ENCODE data around the gene DACH1.

DACH1 gene

GRCh38 chr13:71617265-71617664 is 249.7 kb downstream of the DACH1 start:
- Histone ChIP-seq H3K23ac (ENCODE audit: low read length) (no peak overlapping the region), H2BK5ac (ENCODE audit: low read depth, low read length, poor library complexity) (no peak overlapping the region), H2AFZ (ENCODE audit: insufficient read depth, low read length, poor library complexity) (no peak overlapping the region), H3K14ac (ENCODE audit: low read length) (no peak overlapping the region), H3K4me3 (ENCODE audit: low read depth, low read length) (no peak overlapping the region), H3K36me3 (ENCODE audit: control insufficient read depth in 1 of 2, insufficient read depth in 2 of 2, low read length in 2 of 2) (no peaks in the 10 kb centered on the region), H4K8ac (ENCODE audit: low read depth, low read length) (no peak overlapping the region), H3K4me2 (ENCODE audit: low read length) (no peak overlapping the region), H4K91ac (ENCODE audit: low read depth, low read length) (no peak overlapping the region), H3K9me3 (ENCODE audit: insufficient read depth, low read depth, low read length) (no peaks in the 10 kb centered on the region), H3K4me1 (ENCODE audit: control insufficient read depth in 1 of 2, insufficient read depth in 2 of 2, low read length in 2 of 2) (no peaks in the 10 kb centered on the region), H2AK5ac (ENCODE audit: low read length) (no peak overlapping the region), H2BK12ac (ENCODE audit: low read length) (no peak overlapping the region), H2BK120ac (ENCODE audit: insufficient read depth, low read length, poor library complexity) (no peak overlapping the region), H3K9ac (ENCODE audit: low read length) (no peak overlapping the region), H4K12ac (ENCODE audit: low read depth, low read length) (no peak overlapping the region), H3K4ac (ENCODE audit: low read depth, low read length) (no peak overlapping the region), H3K27ac (ENCODE audit: low read depth, low read length) (no peak overlapping the region), H3K79me2 (ENCODE audit: control insufficient read depth, insufficient read depth, low read length, poor library complexity) (no peaks in the 10 kb centered on the region), H3K27me3 (ENCODE audit: insufficient read depth, low read length) (no peaks in the 10 kb centered on the region), H3K79me1 (ENCODE audit: low read length) (no peaks in the 10 kb centered on the region), H3K18ac (ENCODE audit: low read length) (no peak overlapping the region)
- no peak for DNase-seq
- no CpG with 5 or more reads among the region's 1 CpG for WGBS (ENCODE audit: extremely low coverage, insufficient coverage, insufficient read length)

DNA sequence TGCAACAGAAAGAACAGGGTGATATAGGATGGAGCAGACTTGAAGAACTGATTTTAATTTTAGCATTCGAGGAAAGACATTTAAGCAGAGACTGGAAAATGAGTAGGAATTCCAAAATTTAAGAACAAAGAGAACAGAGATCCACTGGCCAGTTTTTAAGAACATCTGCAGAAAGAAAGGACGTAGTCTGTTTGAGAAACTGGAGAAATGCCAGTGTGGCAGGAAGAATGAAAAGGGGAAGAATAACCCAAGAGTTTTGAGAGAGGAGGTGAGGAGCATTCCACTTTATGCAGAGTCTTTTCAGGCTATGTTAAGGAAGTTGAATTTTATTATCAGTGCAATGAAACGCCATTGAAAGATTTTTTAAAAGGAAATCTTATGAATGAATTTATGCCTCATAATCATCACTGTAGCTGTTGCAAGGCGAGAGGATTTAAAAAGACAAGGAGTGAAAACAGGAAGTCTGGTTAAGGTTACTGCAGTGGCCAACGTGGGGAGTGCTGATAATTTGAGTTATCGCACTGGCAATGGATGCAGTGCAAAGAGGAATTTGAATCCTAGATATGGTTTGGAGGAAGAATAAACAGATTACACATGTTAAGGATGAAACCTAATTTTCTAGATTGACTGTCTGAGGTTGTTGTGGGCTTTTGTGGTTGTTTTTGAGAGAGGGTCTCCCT is 253.8 kb downstream of the DACH1 start:
- Histone ChIP-seq H4K8ac (ENCODE audit: low read depth, low read length) (no peak overlapping the region), H2BK5ac (ENCODE audit: low read depth, low read length, poor library complexity) (no peak overlapping the region), H3K4me2 (ENCODE audit: low read length) (no peak overlapping the region), H2BK12ac (ENCODE audit: low read length) (no peak overlapping the region), H3K18ac (ENCODE audit: low read length) (no peak overlapping the region), H3K27ac (ENCODE audit: low read depth, low read length) (no peak overlapping the region), H3K9me3 (ENCODE audit: insufficient read depth, low read depth, low read length) (no peaks in the 10 kb centered on the region), H2AK5ac (ENCODE audit: low read length) (no peak overlapping the region), H3K36me3 (ENCODE audit: control insufficient read depth in 1 of 2, insufficient read depth in 2 of 2, low read length in 2 of 2) (no peaks in the 10 kb centered on the region), H2BK120ac (ENCODE audit: insufficient read depth, low read length, poor library complexity) (no peak overlapping the region), H4K91ac (ENCODE audit: low read depth, low read length) (no peak overlapping the region), H3K14ac (ENCODE audit: low read length) (no peak overlapping the region), H3K79me1 (ENCODE audit: low read length) (no peaks in the 10 kb centered on the region), H3K4ac (ENCODE audit: low read depth, low read length) (no peak overlapping the region), H3K79me2 (ENCODE audit: control insufficient read depth, insufficient read depth, low read length, poor library complexity) (no peaks in the 10 kb centered on the region), H3K23ac (ENCODE audit: low read length) (no peak overlapping the region), H4K12ac (ENCODE audit: low read depth, low read length) (no peak overlapping the region), H3K27me3 (ENCODE audit: insufficient read depth, low read length) (no peaks in the 10 kb centered on the region), H3K4me1 (ENCODE audit: control insufficient read depth in 1 of 2, insufficient read depth in 2 of 2, low read length in 2 of 2) (no peaks in the 10 kb centered on the region), H3K9ac (ENCODE audit: low read length) (no peak overlapping the region), H2AFZ (ENCODE audit: insufficient read depth, low read length, poor library complexity) (no peak overlapping the region), H3K4me3 (ENCODE audit: low read depth, low read length) (no peak overlapping the region)
- WGBS (ENCODE audit: extremely low coverage, insufficient coverage, insufficient read length) = no CpG with 5 or more reads among the region's 6 CpGs
- DNase-seq = no peak

DNA sequence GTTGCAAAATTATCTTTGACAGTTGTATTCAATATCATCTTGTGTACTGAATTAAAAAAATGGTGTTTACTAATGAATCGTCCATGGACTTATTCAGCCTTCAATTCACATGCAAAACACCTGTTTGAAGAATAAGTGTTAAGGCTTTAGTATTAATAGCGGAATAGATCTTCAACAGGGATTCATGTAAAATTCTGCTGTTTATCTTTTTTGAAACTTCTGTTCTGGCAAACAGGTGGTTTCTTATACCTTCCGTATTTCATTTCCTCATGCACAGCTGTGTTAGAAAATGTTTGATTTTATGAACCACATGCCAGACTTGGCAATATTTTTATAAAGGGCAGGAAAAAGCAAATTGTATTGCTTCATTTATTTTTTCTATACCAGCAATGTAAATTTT is 255.7 kb downstream of the DACH1 start:
- Histone ChIP-seq H2BK5ac (ENCODE audit: low read depth, low read length, poor library complexity) (no peak overlapping the region), H3K4ac (ENCODE audit: low read depth, low read length) (no peak overlapping the region), H4K12ac (ENCODE audit: low read depth, low read length) (no peak overlapping the region), H3K27me3 (ENCODE audit: insufficient read depth, low read length) (no peaks in the 10 kb centered on the region), H3K27ac (ENCODE audit: low read depth, low read length) (no peak overlapping the region), H2AK5ac (ENCODE audit: low read length) (no peak overlapping the region), H3K4me3 (ENCODE audit: low read depth, low read length) (no peak overlapping the region), H3K14ac (ENCODE audit: low read length) (no peak overlapping the region), H3K79me1 (ENCODE audit: low read length) (no peaks in the 10 kb centered on the region), H2BK12ac (ENCODE audit: low read length) (no peak overlapping the region), H3K36me3 (ENCODE audit: control insufficient read depth in 1 of 2, insufficient read depth in 2 of 2, low read length in 2 of 2) (no peaks in the 10 kb centered on the region), H3K4me2 (ENCODE audit: low read length) (no peak overlapping the region), H4K91ac (ENCODE audit: low read depth, low read length) (no peak overlapping the region), H3K9me3 (ENCODE audit: insufficient read depth, low read depth, low read length) (no peaks in the 10 kb centered on the region), H2AFZ (ENCODE audit: insufficient read depth, low read length, poor library complexity) (no peak overlapping the region), H3K18ac (ENCODE audit: low read length) (no peak overlapping the region), H3K23ac (ENCODE audit: low read length) (no peak overlapping the region), H2BK120ac (ENCODE audit: insufficient read depth, low read length, poor library complexity) (no peak overlapping the region), H4K8ac (ENCODE audit: low read depth, low read length) (no peak overlapping the region), H3K4me1 (ENCODE audit: control insufficient read depth in 1 of 2, insufficient read depth in 2 of 2, low read length in 2 of 2) (no peaks in the 10 kb centered on the region), H3K9ac (ENCODE audit: low read length) (no peak overlapping the region), H3K79me2 (ENCODE audit: control insufficient read depth, insufficient read depth, low read length, poor library complexity) (no peaks in the 10 kb centered on the region)
- no peak for DNase-seq
- WGBS (ENCODE audit: extremely low coverage, insufficient coverage, insufficient read length) = no CpG with 5 or more reads among the region's 3 CpGs

DNA sequence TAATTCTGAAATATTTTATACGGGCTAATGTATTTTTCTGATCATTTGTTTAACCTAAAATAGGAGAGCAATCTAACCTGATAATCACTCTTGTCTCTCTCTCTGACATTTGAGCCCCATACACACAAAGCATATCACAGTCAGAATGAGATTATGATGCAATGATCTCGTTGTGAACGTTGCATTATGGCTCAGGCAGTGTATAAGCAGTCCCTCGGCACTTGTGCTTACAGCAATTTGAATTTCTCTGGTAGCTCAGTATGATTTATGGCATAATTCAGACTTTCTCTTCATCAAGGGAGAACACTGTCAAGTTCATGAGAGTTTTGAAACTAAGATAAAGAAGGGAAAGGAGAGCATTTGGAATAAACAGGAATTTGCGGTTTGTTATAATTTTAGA is 256.1 kb downstream of the DACH1 start:
- no peak overlapping the region for H3K4me3 ChIP-seq (ENCODE audit: low read depth, low read length)
- H2AK5ac ChIP-seq (ENCODE audit: low read length) = no peak overlapping the region
- H4K12ac ChIP-seq (ENCODE audit: low read depth, low read length) = no peak overlapping the region
- no peak overlapping the region for H3K4ac ChIP-seq (ENCODE audit: low read depth, low read length)
- H3K36me3 ChIP-seq (ENCODE audit: control insufficient read depth in 1 of 2, insufficient read depth in 2 of 2, low read length in 2 of 2) = no peaks in the 10 kb centered on the region
- no peak overlapping the region for H4K8ac ChIP-seq (ENCODE audit: low read depth, low read length)
- H3K4me2 ChIP-seq (ENCODE audit: low read length) = no peak overlapping the region
- no peak for DNase-seq
- H2AFZ ChIP-seq (ENCODE audit: insufficient read depth, low read length, poor library complexity) = no peak overlapping the region
- WGBS (ENCODE audit: extremely low coverage, insufficient coverage, insufficient read length) = 100% methylated on average over 1 of the region's 5 CpGs
- no peaks in the 10 kb centered on the region for H3K27me3 ChIP-seq (ENCODE audit: insufficient read depth, low read length)
- no peak overlapping the region for H3K14ac ChIP-seq (ENCODE audit: low read length)
- H2BK12ac ChIP-seq (ENCODE audit: low read length) = no peak overlapping the region
- no peak overlapping the region for H3K9ac ChIP-seq (ENCODE audit: low read length)
- no peak overlapping the region for H2BK5ac ChIP-seq (ENCODE audit: low read depth, low read length, poor library complexity)
- H3K79me2 ChIP-seq (ENCODE audit: control insufficient read depth, insufficient read depth, low read length, poor library complexity) = no peaks in the 10 kb centered on the region
- no peaks in the 10 kb centered on the region for H3K9me3 ChIP-seq (ENCODE audit: insufficient read depth, low read depth, low read length)
- no peak overlapping the region for H2BK120ac ChIP-seq (ENCODE audit: insufficient read depth, low read length, poor library complexity)
- no peak overlapping the region for H3K23ac ChIP-seq (ENCODE audit: low read length)
- H3K4me1 ChIP-seq (ENCODE audit: control insufficient read depth in 1 of 2, insufficient read depth in 2 of 2, low read length in 2 of 2) = no peaks in the 10 kb centered on the region
- no peak overlapping the region for H3K27ac ChIP-seq (ENCODE audit: low read depth, low read length)
- H4K91ac ChIP-seq (ENCODE audit: low read depth, low read length) = no peak overlapping the region
- H3K79me1 ChIP-seq (ENCODE audit: low read length) = no peaks in the 10 kb centered on the region
- H3K18ac ChIP-seq (ENCODE audit: low read length) = no peak overlapping the region
